HepG2 (cell line): ENCODE results near the gene SAPCD1. TPM values are rescaled to one million over a fixed set of nuclear protein-coding genes. Genes with fewer than 3 reads are reported as not detected.

Experiments
- AHR ChIP-seq: IDR thresholded peaks from 2 replicates; pipeline ENCODE4 v1.6.1; 2018; ENCODE audit warnings: missing genetic modification reagents, missing compliant biosample characterization
- DZIP1 ChIP-seq: sonication (generic); formaldehyde crosslinking; IDR thresholded peaks from 2 replicates; pipeline ENCODE4 v1.5.0; 2020; ENCODE audit warnings: mild to moderate bottlenecking, missing genetic modification reagents
- ISX ChIP-seq: sonication (generic); formaldehyde crosslinking; conservative IDR thresholded peaks from 2 replicates; pipeline ENCODE4 v1.5.0; 2020; ENCODE audit warnings: missing genetic modification reagents
- JDP2 ChIP-seq: sonication (generic); formaldehyde crosslinking; IDR thresholded peaks from 2 replicates; pipeline ENCODE4 v1.8.1; 2022; ENCODE audit warnings: missing genetic modification reagents, borderline replicate concordance
- MTA3 ChIP-seq: sonication (generic); formaldehyde crosslinking; IDR thresholded peaks from 2 replicates; pipeline ENCODE4 v1.4.0; 2020; ENCODE audit warnings: missing genetic modification reagents
- MXD4 ChIP-seq: IDR thresholded peaks from 2 replicates; pipeline ENCODE4 v1.6.1; 2016; ENCODE audit warnings: mild to moderate bottlenecking, missing biosample characterization, missing genetic modification reagents
- NFKBIZ ChIP-seq: IDR thresholded peaks from 2 replicates; pipeline ENCODE4 v1.6.1; 2018; ENCODE audit warnings: missing genetic modification reagents, missing compliant biosample characterization
- NR2C2 ChIP-seq: sonication (generic); formaldehyde crosslinking; IDR thresholded peaks from 2 replicates; pipeline ENCODE4 v1.4.0; 2020; ENCODE audit warnings: missing genetic modification reagents, mild to moderate bottlenecking, moderate library complexity, borderline replicate concordance
- SMAD1 ChIP-seq: sonication (generic); formaldehyde crosslinking; IDR thresholded peaks from 2 replicates; pipeline ENCODE4 v1.4.0; 2020; ENCODE audit warnings: missing genetic modification reagents, low read depth, mild to moderate bottlenecking, borderline replicate concordance
- ZBTB40 ChIP-seq, 2 experiments: fragments of 450-650 bp in 1 of 2; sonication (generic) in 1 of 2; formaldehyde crosslinking in 1 of 2; IDR thresholded peaks; 2 replicates each; pipeline versions ENCODE4 v1.6.1 to v1.8.0; 2016 to 2022; ENCODE audit warnings: antibody characterized with exemption in 1 of 2, mild to moderate bottlenecking in 1 of 2, missing genetic modification reagents in 1 of 2
- ZNF530 ChIP-seq: sonication (generic); formaldehyde crosslinking; IDR thresholded peaks from 2 replicates; pipeline ENCODE4 v1.5.0; 2020; ENCODE audit warnings: low read depth, mild to moderate bottlenecking, missing genetic modification reagents
- ZNF670 ChIP-seq: sonication (generic); formaldehyde crosslinking; IDR thresholded peaks from 2 replicates; pipeline ENCODE4 v1.8.0; 2022; ENCODE audit warnings: mild to moderate bottlenecking, missing genetic modification reagents, borderline replicate concordance
- ZNF839 ChIP-seq: sonication (generic); formaldehyde crosslinking; IDR thresholded peaks from 2 replicates; pipeline ENCODE4 v1.4.0; 2020; ENCODE audit warnings: missing genetic modification reagents, mild to moderate bottlenecking, borderline replicate concordance
- ZSCAN29 ChIP-seq: sonication (generic); formaldehyde crosslinking; conservative IDR thresholded peaks from 2 replicates; pipeline ENCODE4 v1.4.0; 2020; ENCODE audit warnings: mild to moderate bottlenecking, missing genetic modification reagents
- polyA plus RNA-seq, 8 experiments: library from polyadenylated mRNA; depleted of rRNA in 3 of 8; stranded (reverse) in 7 of 8; unstranded in 1 of 8; fragments of >200 nt; fragmentation: Illumina TruSeq in 4 of 8; extraction: Trizol in 4 of 8; gene quantifications; 2 replicates each; pipeline versions ENCODE4 v1.2.1 to v1.2.3, GENCODE V29; 2011 to 2016; ENCODE audit warnings: low read depth in 4 of 8, missing spikeins in 1 of 8, mixed read lengths in 1 of 8; ENCODE audit not compliant: insufficient read depth in 1 of 8
- total RNA-seq, 5 experiments: library from RNA; depleted of rRNA; stranded (reverse); fragments of >200 nt; fragmentation: Illumina TruSeq; extraction: Trizol; gene quantifications; 2 replicates each; pipeline ENCODE4 v1.2.3, GENCODE V29; 2016; ENCODE audit warnings: low read depth in 1 of 5

Gene SAPCD1
- total and polyA plus RNA-seq, 2 of the 13 experiments (the other 11 are each of a cell fraction or from before 2014, with no cell fraction given): 2.5 to 3.9 TPM

- peak; percentile 30; the same call in 1 of the 2 replicates for TF ChIP-seq ZNF839
- TF ChIP-seq ZNF670 (CRISPR knock-in tag): no peak
- TF ChIP-seq MXD4: peak; percentile 32; the same call in 1 of the 2 replicates
- TF ChIP-seq DZIP1 (CRISPR knock-in tag): no peak
- 0 out of 2 replicates have a peak, but pooled peaks have one; percentile 55 for TF ChIP-seq SMAD1 (CRISPR knock-in tag)
- TF ChIP-seq NFKBIZ (CRISPR knock-in tag): 0 out of 2 replicates have a peak, but pooled peaks have one; percentile 42
- 0 out of 2 replicates have a peak, but pooled peaks have one; percentile 48 for TF ChIP-seq AHR (CRISPR knock-in tag)
- TF ChIP-seq ISX (CRISPR knock-in tag): no peak
- TF ChIP-seq ZSCAN29 (CRISPR knock-in tag): 0 out of 2 replicates have a peak, but pooled peaks have one; percentile 25
- TF ChIP-seq JDP2: no peak
- TF ChIP-seq NR2C2: no peak
- TF ChIP-seq ZBTB40 (IDR thresholded peaks at IDR 0.05): no peak
- TF ChIP-seq ZBTB40 (CRISPR knock-in tag; IDR thresholded peaks at IDR 0.05): no peak
- TF ChIP-seq MTA3 (CRISPR knock-in tag): no peak
- TF ChIP-seq ZNF530 (CRISPR knock-in tag): no peak
Observed at GRCh38 chr6:31769684-31770371, 7.4 kb downstream of the SAPCD1 start (continued).
